Type B pancreatic cell (in vitro differentiated cells): ENCODE data around the gene CARM1. TPM values are rescaled to one million over a fixed set of nuclear protein-coding genes. Genes with fewer than 3 reads are reported as not detected.

Experiments used
- DNase-seq: peaks from one replicate; pipeline ENCODE4 v3.0.0; 2021; ENCODE audit warnings: mixed read lengths; ENCODE audit not compliant: unreplicated experiment; ENCODE audit errors: extremely low spot score
- H3K27ac Mint-ChIP-seq: 2 replicates; pipeline ENCODE4 v1.8.0; 2021; ENCODE audit warnings: mild to moderate bottlenecking, mixed read lengths
- H3K27me3 Mint-ChIP-seq: 2 replicates; pipeline ENCODE4 v1.8.0; 2021; ENCODE audit warnings: mixed read lengths
- H3K36me3 Mint-ChIP-seq: 2 replicates; pipeline ENCODE4 v1.8.0; 2021; ENCODE audit warnings: mixed read lengths
- H3K4me1 Mint-ChIP-seq: one replicate; pipeline ENCODE4 v1.8.0; 2021; ENCODE audit warnings: mixed read lengths; ENCODE audit not compliant: unreplicated experiment
- H3K4me3 Mint-ChIP-seq: 2 replicates; pipeline ENCODE4 v1.8.0; 2021; ENCODE audit warnings: mild to moderate bottlenecking, mixed read lengths
- H3K9me3 Mint-ChIP-seq: 2 replicates; pipeline ENCODE4 v1.8.0; 2021; ENCODE audit warnings: mixed read lengths
- total RNA-seq: library from RNA; stranded (reverse); gene quantifications from 2 replicates; pipeline ENCODE4 v1.2.1, GENCODE V29; 2021; ENCODE audit warnings: low replicate concordance
- TF ChIP-seq, protein P1 (sequence below): fragments of 200-600 bp; sonication (generic); conservative IDR thresholded peaks from 2 replicates; pipeline ENCODE4 v1.5.0; 2021; ENCODE audit warnings: antibody characterized with exemption, mild to moderate bottlenecking

Gene CARM1
- total RNA-seq, 1 donor from 2014 or later, result 81.9 TPM

DNA sequence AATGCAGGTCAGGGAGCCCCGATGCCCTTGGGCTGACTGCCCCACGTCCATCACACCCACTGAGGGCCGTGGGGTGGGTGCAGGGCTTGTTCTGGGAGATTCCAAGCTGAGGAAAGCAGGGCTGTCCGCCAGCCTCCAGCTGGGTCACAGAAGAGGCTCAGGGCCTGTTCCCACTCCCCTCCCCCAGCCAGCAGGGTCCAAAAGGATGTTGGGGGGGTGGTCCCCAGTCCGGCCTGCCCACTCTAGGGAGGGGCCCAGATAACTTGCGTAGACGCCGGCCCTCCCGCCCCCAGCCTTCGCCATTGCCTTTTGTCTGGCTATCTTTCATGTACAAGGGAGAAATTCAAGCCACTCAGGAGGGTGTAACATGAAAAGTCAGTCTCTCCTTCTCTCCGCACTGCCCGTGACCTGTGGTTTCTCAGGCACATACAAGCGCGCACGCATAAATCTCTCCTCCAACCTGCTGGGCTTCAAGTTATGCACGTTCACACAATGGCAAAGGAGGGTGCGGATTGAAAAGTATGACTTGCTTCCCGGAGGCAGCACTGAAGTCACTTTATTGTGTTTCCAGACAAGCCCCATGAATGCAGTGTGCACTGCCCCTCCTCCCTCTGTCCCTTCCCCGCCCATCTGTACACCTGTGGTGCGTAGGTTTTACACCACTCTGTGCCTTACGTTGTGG, 20.2 kb downstream of the CARM1 start:
- DNase-seq, result no peak
- Mint-ChIP-seq H3K36me3 (no peaks in the 10 kb centered on the region), H3K9me3 (no peaks in the 10 kb centered on the region), H3K27me3 (no peaks in the 10 kb centered on the region), H3K4me1 (peaks cover 45% of the 10 kb centered on the region), H3K4me3 (peak overlapping the region; percentile 87), H3K27ac (peak overlapping the region; percentile 99)
- TF ChIP-seq, protein P1, sequence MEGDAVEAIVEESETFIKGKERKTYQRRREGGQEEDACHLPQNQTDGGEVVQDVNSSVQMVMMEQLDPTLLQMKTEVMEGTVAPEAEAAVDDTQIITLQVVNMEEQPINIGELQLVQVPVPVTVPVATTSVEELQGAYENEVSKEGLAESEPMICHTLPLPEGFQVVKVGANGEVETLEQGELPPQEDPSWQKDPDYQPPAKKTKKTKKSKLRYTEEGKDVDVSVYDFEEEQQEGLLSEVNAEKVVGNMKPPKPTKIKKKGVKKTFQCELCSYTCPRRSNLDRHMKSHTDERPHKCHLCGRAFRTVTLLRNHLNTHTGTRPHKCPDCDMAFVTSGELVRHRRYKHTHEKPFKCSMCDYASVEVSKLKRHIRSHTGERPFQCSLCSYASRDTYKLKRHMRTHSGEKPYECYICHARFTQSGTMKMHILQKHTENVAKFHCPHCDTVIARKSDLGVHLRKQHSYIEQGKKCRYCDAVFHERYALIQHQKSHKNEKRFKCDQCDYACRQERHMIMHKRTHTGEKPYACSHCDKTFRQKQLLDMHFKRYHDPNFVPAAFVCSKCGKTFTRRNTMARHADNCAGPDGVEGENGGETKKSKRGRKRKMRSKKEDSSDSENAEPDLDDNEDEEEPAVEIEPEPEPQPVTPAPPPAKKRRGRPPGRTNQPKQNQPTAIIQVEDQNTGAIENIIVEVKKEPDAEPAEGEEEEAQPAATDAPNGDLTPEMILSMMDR, result no peak

DNA sequence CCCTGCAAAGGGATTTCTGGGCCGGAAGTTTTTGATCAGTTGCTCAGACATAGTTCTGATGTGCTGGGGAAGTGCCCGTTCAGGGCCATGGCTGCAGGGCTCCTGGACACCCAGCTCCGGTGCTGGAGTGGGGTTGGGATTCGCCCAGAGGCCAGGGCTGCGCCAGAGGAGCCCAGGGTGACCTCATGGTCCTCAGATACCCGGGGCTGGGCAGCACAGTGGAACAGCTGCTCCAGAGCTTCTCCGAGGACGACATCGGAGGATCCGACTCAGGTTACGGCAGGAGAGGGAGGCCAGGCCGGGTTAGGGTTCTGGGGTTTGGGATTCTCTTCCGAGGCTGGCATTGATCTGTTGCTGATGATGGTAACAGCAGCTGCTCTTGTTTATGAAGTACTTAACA, 20.9 kb downstream of the CARM1 start:
- DNase-seq, result no peak
- peaks cover 3% of the 10 kb centered on the region for H3K36me3 Mint-ChIP-seq
- no peaks in the 10 kb centered on the region for H3K9me3 Mint-ChIP-seq
- H3K4me3 Mint-ChIP-seq, result peak overlapping the region; percentile 87
- TF ChIP-seq, protein P1, result no peak
- peaks cover 49% of the 10 kb centered on the region for H3K4me1 Mint-ChIP-seq
- no peaks in the 10 kb centered on the region for H3K27me3 Mint-ChIP-seq
- H3K27ac Mint-ChIP-seq, result peak overlapping the region; percentile 99

DNA sequence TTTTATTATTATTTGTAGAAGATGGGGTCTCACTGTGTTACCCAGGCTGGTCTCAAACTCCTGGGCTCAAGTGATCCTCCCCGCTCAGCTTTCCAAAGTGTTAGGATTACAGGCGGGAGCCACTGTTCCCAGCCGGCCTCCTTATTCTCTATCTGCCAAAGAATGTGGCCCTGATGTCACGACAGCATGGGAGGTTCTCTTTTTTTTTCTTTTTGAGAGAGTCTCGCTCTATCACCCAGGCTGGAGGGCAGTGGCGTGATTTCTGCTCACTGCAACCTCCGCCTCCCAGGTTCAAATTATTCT, 23.5 kb downstream of the CARM1 start:
- TF ChIP-seq, protein P1, result no peak
- peak overlapping the region; percentile 87 for H3K27ac Mint-ChIP-seq
- peaks cover 3% of the 10 kb centered on the region for H3K36me3 Mint-ChIP-seq
- no peak for DNase-seq
- H3K4me1 Mint-ChIP-seq, result peaks cover 38% of the 10 kb centered on the region
- no peaks in the 10 kb centered on the region for H3K27me3 Mint-ChIP-seq
- peak overlapping the region; percentile 44 for H3K4me3 Mint-ChIP-seq
- H3K9me3 Mint-ChIP-seq, result no peaks in the 10 kb centered on the region

DNA sequence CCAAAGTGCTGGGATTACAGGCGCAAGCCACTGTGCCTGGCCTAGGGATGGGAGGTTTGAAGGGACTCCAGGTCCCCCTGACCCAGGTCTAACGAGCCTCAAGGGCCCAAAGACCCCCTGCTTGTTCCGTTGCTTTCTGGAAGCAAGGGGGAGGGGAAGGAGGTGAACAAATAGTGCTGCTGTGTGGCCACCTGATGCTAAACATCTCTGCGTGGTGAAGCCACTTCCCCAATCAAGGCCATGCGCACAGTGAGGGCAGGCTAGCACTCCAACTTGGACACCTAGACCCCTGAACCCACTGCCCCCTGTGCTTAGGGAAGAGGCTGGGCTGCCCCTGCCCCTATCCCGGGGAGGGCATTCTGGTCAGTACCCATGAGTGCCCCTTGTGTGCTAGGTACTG, 24.0 kb downstream of the CARM1 start:
- H3K27ac Mint-ChIP-seq, result peak overlapping the region; percentile 87
- peaks cover 38% of the 10 kb centered on the region for H3K4me1 Mint-ChIP-seq
- no peaks in the 10 kb centered on the region for H3K9me3 Mint-ChIP-seq
- H3K4me3 Mint-ChIP-seq, result no peak overlapping the region
- H3K27me3 Mint-ChIP-seq, result no peaks in the 10 kb centered on the region
- DNase-seq, result no peak
- TF ChIP-seq, protein P1, result no peak
- H3K36me3 Mint-ChIP-seq, result peaks cover 3% of the 10 kb centered on the region

DNA sequence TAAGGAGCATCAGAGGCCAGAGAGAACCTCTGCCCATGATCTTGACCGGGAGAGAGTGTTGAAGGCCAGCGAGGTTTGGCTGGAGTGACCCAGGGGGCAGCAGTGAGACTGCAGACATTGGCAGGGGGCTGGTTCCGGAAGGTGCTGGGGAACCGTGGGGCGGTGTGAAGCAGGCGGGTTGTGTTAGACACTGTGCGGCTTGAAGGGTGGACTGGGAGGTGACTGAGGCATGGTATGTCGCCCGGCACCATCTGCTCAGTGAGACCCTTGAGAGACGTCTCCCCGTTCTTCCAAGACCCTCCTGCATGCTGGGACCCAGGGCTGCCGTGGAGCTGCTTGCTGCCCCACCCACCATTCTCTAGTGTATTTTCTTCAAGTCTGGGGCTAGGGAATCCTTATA, 24.6 kb downstream of the CARM1 start:
- H3K27ac Mint-ChIP-seq, result peak overlapping the region; percentile 85
- H3K9me3 Mint-ChIP-seq, result no peaks in the 10 kb centered on the region
- H3K4me1 Mint-ChIP-seq, result peaks cover 38% of the 10 kb centered on the region
- TF ChIP-seq, protein P1, result no peak
- H3K27me3 Mint-ChIP-seq, result no peaks in the 10 kb centered on the region
- H3K36me3 Mint-ChIP-seq, result peaks cover 3% of the 10 kb centered on the region
- H3K4me3 Mint-ChIP-seq, result no peak overlapping the region
- no peak for DNase-seq
